DND-41 (cell line): ENCODE results near the gene DNAH2.

Source experiments
- CTCF ChIP-seq: IDR thresholded peaks from 2 replicates; pipeline ENCODE4 v1.5.1; 2012; ENCODE audit warnings: borderline replicate concordance, low read length, moderate library complexity, mild to moderate bottlenecking; ENCODE audit not compliant: poor library complexity, severe bottlenecking; ENCODE audit errors: extremely low read depth
- EZH2 ChIP-seq: IDR thresholded peaks from 3 replicates; pipeline ENCODE4 v1.6.1; 2012; ENCODE audit warnings: borderline replicate concordance, low read depth, mild to moderate bottlenecking, moderate library complexity, low read length, inconsistent platforms; ENCODE audit not compliant: severe bottlenecking

GRCh38 chr17:7781429-7781828, 63.9 kb downstream of the DNAH2 start:
- TF ChIP-seq CTCF, result no peak
- TF ChIP-seq EZH2, result no peak
